WTC11 (cell line): Measurements from ENCODE around the gene CASQ2. TPM values are rescaled to one million over a fixed set of nuclear protein-coding genes. Genes with fewer than 3 reads are reported as not detected.

Experiments
- ATAC-seq: fragments of 200-7000 bp; cut with Tn5 transposase; 2 replicates; pipeline ENCODE4 v1.10.0; 2021; ENCODE audit warnings: mild to moderate bottlenecking, moderate library complexity
- CTCF ChIA-PET: fragments of 300-600 bp; sonication (Branson Sonifier 250); formaldehyde crosslinking; loops from one replicate; lab custom pipeline; 2021; ENCODE audit warnings: antibody characterized with exemption; lab: Charles Lee
- POLR2A ChIA-PET: fragments of 350-600 bp; sonication (Branson Sonifier 250); formaldehyde crosslinking; loops from one replicate; lab custom pipeline; 2021; ENCODE audit warnings: antibody characterized with exemption; lab: Charles Lee
- DNase-seq: peaks from one replicate; pipeline ENCODE4 v3.0.0; 2021; ENCODE audit warnings: low spot score
- H3K27ac Mint-ChIP-seq: 2 replicates; pipeline ENCODE4 v1.8.0; 2021; ENCODE audit warnings: mixed read lengths
- H3K27me3 Mint-ChIP-seq: 2 replicates; pipeline ENCODE4 v1.8.0; 2021; ENCODE audit warnings: low read depth, mild to moderate bottlenecking, moderate library complexity, mixed read lengths
- H3K36me3 Mint-ChIP-seq: 2 replicates; pipeline ENCODE4 v1.8.0; 2021; ENCODE audit warnings: mixed read lengths
- H3K4me1 Mint-ChIP-seq: 2 replicates; pipeline ENCODE4 v1.8.0; 2022; ENCODE audit warnings: mixed read lengths
- H3K4me3 Mint-ChIP-seq: 2 replicates; pipeline ENCODE4 v1.8.0; 2021; ENCODE audit warnings: mild to moderate bottlenecking, moderate library complexity, mixed read lengths
- H3K9me3 Mint-ChIP-seq: 2 replicates; pipeline ENCODE4 v1.8.0; 2021; ENCODE audit warnings: mixed read lengths
- EMX1 ChIP-seq: fragments of 250-450 bp; sonication (Bioruptor Pico); IDR thresholded peaks from 2 replicates; pipeline ENCODE4 v1.8.0; 2021; ENCODE audit warnings: mild to moderate bottlenecking
- ETV6 ChIP-seq: sonication (generic); formaldehyde crosslinking; IDR thresholded peaks from 2 replicates; pipeline ENCODE4 v1.8.1; 2022; ENCODE audit warnings: mild to moderate bottlenecking, missing genetic modification reagents
- FOXK1 ChIP-seq: sonication (generic); formaldehyde crosslinking; IDR thresholded peaks from 2 replicates; pipeline ENCODE4 v1.8.0; 2022; ENCODE audit warnings: mild to moderate bottlenecking, moderate library complexity, missing genetic modification reagents
- JAZF1 ChIP-seq: fragments of 250-450 bp; sonication (Bioruptor Pico); IDR thresholded peaks from 2 replicates; pipeline ENCODE4 v1.9.0; 2021; ENCODE audit warnings: moderate library complexity, mild to moderate bottlenecking, inconsistent platforms
- KAT7 ChIP-seq: sonication (generic); formaldehyde crosslinking; IDR thresholded peaks from 2 replicates; pipeline ENCODE4 v1.8.1; 2023; ENCODE audit warnings: missing genetic modification reagents, mild to moderate bottlenecking, borderline replicate concordance
- MXD4 ChIP-seq: fragments of 250-450 bp; sonication (Bioruptor Pico); IDR thresholded peaks from 2 replicates; pipeline ENCODE4 v1.8.0; 2021; ENCODE audit warnings: mild to moderate bottlenecking, moderate library complexity, borderline replicate concordance
- NFATC4 ChIP-seq: fragments of 250-450 bp; sonication (Bioruptor Pico); IDR thresholded peaks from 2 replicates; pipeline ENCODE4 v1.9.0; 2021; ENCODE audit warnings: mild to moderate bottlenecking
- OVOL2 ChIP-seq: fragments of 250-450 bp; sonication (Bioruptor Pico); IDR thresholded peaks from 2 replicates; pipeline ENCODE4 v1.9.0; 2021; ENCODE audit warnings: mild to moderate bottlenecking, borderline replicate concordance
- RELA ChIP-seq: sonication (generic); formaldehyde crosslinking; IDR thresholded peaks from 2 replicates; pipeline ENCODE4 v1.8.1; 2022; ENCODE audit warnings: missing genetic modification reagents, mild to moderate bottlenecking, borderline replicate concordance
- ZNF138 ChIP-seq: sonication (generic); formaldehyde crosslinking; conservative IDR thresholded peaks from 2 replicates; pipeline ENCODE4 v1.8.1; 2022; ENCODE audit warnings: mild to moderate bottlenecking, moderate library complexity, missing genetic modification reagents
- ZNF232 ChIP-seq: sonication (generic); formaldehyde crosslinking; IDR thresholded peaks from 2 replicates; pipeline ENCODE4 v1.8.0; 2022; ENCODE audit warnings: mild to moderate bottlenecking, missing genetic modification reagents
- ZNF263 ChIP-seq: sonication (generic); formaldehyde crosslinking; IDR thresholded peaks from 2 replicates; pipeline ENCODE4 v1.8.1; 2022; ENCODE audit warnings: low read depth, mild to moderate bottlenecking, moderate library complexity, missing genetic modification reagents
- total RNA-seq: library from RNA; stranded (reverse); gene quantifications from 3 replicates; pipeline ENCODE4 v1.2.3, GENCODE V29; 2021
- TF ChIP-seq, protein P1 (sequence below): fragments of 250-450 bp; sonication (Bioruptor Pico); IDR thresholded peaks from 2 replicates; pipeline ENCODE4 v2.1.2; 2022; ENCODE audit warnings: mild to moderate bottlenecking, moderate library complexity
- TF ChIP-seq, protein P2 (sequence below): sonication (generic); formaldehyde crosslinking; IDR thresholded peaks from 2 replicates; pipeline ENCODE4 v1.8.0; 2022; ENCODE audit warnings: mild to moderate bottlenecking, missing genetic modification reagents
- TF ChIP-seq, protein P3 (sequence below): sonication (generic); formaldehyde crosslinking; conservative IDR thresholded peaks from 2 replicates; pipeline ENCODE4 v1.8.1; 2023; ENCODE audit warnings: mild to moderate bottlenecking, low read depth, missing genetic modification reagents, moderate library complexity
- TF ChIP-seq, protein P4 (sequence below): sonication (generic); formaldehyde crosslinking; IDR thresholded peaks from 2 replicates; pipeline ENCODE4 v1.8.1; 2023; ENCODE audit warnings: mild to moderate bottlenecking, missing genetic modification reagents, moderate library complexity
- TF ChIP-seq, protein P5 (sequence below): sonication (generic); formaldehyde crosslinking; IDR thresholded peaks from 2 replicates; pipeline ENCODE4 v1.8.0; 2023; ENCODE audit warnings: mild to moderate bottlenecking, missing genetic modification reagents
- TF ChIP-seq, protein P6 (sequence below): fragments of 250-450 bp; sonication (Bioruptor Pico); IDR thresholded peaks from 2 replicates; pipeline ENCODE4 v1.9.0; 2021; ENCODE audit warnings: mild to moderate bottlenecking
- TF ChIP-seq, protein P7 (sequence below): fragments of 250-450 bp; sonication (Bioruptor Pico); IDR thresholded peaks from 2 replicates; pipeline ENCODE4 v1.9.0; 2021; ENCODE audit warnings: mild to moderate bottlenecking, borderline replicate concordance
- TF ChIP-seq, protein P8 (sequence below): sonication (generic); formaldehyde crosslinking; IDR thresholded peaks from 2 replicates; pipeline ENCODE4 v1.8.0; 2022; ENCODE audit warnings: mild to moderate bottlenecking, missing genetic modification reagents

The CASQ2 gene
- total RNA-seq, 1 experiment from 2014 or later, result not detected

DNA sequence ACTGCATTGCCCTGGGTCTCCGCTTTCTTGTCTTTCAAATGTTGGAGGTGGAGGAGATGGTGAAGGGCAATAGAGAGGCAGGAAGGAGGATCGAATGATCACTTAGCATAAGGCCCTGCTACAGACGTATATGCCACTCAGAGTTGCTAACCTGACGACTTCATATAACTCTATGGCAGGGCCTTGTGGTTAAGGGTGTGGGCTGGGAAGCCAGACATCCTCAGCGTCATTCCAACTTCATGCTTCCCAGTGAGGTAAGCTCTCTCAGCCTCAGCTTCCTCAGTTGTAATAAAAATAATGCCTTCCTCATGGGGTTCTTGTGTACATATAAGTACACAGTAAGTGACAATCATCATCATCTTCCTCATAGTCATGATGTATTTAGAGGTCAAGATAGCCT lies 54.6 kb downstream of the CASQ2 start:
- Mint-ChIP-seq H3K36me3 (no peaks in the 10 kb centered on the region), H3K9me3 (no peaks in the 10 kb centered on the region), H3K4me1 (peaks cover 23% of the 10 kb centered on the region), H3K27me3 (peaks cover 3% of the 10 kb centered on the region; the same call in 1 of the 2 replicates), H3K4me3 (no peak overlapping the region), H3K27ac (no peak overlapping the region)
- CTCF ChIA-PET, result interaction anchor here (1.0 to 7.4 kb wide), 8 partner anchors 9 to 307 kb away, joined by 3 to 88 read pairs (median 8); no protein-coding TSS in a partner anchor
- no peak for DNase-seq
- TF ChIP-seq KAT7 (no peak), ETV6 (CRISPR knock-in tag) (no peak), FOXK1 (no peak), ZNF232 (CRISPR knock-in tag) (no peak), JAZF1 (CRISPR knock-in tag) (no peak), NFATC4 (CRISPR knock-in tag) (no peak), EMX1 (CRISPR knock-in tag) (no peak), MXD4 (CRISPR knock-in tag) (no peak), ZNF263 (no peak), RELA (no peak), ZNF138 (CRISPR knock-in tag) (no peak), OVOL2 (no peak)
- TF ChIP-seq, protein P1, sequence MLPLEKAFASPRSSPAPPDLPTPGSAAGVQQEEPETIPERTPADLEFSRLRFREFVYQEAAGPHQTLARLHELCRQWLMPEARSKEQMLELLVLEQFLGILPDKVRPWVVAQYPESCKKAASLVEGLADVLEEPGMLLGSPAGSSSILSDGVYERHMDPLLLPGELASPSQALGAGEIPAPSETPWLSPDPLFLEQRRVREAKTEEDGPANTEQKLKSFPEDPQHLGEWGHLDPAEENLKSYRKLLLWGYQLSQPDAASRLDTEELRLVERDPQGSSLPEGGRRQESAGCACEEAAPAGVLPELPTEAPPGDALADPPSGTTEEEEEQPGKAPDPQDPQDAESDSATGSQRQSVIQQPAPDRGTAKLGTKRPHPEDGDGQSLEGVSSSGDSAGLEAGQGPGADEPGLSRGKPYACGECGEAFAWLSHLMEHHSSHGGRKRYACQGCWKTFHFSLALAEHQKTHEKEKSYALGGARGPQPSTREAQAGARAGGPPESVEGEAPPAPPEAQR (CRISPR knock-in tag), result no peak
- TF ChIP-seq, protein P2, sequence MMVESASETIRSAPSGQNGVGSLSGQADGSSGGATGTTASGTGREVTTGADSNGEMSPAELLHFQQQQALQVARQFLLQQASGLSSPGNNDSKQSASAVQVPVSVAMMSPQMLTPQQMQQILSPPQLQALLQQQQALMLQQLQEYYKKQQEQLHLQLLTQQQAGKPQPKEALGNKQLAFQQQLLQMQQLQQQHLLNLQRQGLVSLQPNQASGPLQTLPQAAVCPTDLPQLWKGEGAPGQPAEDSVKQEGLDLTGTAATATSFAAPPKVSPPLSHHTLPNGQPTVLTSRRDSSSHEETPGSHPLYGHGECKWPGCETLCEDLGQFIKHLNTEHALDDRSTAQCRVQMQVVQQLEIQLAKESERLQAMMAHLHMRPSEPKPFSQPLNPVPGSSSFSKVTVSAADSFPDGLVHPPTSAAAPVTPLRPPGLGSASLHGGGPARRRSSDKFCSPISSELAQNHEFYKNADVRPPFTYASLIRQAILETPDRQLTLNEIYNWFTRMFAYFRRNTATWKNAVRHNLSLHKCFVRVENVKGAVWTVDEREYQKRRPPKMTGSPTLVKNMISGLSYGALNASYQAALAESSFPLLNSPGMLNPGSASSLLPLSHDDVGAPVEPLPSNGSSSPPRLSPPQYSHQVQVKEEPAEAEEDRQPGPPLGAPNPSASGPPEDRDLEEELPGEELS (CRISPR knock-in tag), result no peak
- TF ChIP-seq, protein P3, sequence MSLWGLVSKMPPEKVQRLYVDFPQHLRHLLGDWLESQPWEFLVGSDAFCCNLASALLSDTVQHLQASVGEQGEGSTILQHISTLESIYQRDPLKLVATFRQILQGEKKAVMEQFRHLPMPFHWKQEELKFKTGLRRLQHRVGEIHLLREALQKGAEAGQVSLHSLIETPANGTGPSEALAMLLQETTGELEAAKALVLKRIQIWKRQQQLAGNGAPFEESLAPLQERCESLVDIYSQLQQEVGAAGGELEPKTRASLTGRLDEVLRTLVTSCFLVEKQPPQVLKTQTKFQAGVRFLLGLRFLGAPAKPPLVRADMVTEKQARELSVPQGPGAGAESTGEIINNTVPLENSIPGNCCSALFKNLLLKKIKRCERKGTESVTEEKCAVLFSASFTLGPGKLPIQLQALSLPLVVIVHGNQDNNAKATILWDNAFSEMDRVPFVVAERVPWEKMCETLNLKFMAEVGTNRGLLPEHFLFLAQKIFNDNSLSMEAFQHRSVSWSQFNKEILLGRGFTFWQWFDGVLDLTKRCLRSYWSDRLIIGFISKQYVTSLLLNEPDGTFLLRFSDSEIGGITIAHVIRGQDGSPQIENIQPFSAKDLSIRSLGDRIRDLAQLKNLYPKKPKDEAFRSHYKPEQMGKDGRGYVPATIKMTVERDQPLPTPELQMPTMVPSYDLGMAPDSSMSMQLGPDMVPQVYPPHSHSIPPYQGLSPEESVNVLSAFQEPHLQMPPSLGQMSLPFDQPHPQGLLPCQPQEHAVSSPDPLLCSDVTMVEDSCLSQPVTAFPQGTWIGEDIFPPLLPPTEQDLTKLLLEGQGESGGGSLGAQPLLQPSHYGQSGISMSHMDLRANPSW (CRISPR knock-in tag), result no peak
- TF ChIP-seq, protein P4, sequence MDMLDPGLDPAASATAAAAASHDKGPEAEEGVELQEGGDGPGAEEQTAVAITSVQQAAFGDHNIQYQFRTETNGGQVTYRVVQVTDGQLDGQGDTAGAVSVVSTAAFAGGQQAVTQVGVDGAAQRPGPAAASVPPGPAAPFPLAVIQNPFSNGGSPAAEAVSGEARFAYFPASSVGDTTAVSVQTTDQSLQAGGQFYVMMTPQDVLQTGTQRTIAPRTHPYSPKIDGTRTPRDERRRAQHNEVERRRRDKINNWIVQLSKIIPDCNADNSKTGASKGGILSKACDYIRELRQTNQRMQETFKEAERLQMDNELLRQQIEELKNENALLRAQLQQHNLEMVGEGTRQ (CRISPR knock-in tag), result no peak
- TF ChIP-seq, protein P5, sequence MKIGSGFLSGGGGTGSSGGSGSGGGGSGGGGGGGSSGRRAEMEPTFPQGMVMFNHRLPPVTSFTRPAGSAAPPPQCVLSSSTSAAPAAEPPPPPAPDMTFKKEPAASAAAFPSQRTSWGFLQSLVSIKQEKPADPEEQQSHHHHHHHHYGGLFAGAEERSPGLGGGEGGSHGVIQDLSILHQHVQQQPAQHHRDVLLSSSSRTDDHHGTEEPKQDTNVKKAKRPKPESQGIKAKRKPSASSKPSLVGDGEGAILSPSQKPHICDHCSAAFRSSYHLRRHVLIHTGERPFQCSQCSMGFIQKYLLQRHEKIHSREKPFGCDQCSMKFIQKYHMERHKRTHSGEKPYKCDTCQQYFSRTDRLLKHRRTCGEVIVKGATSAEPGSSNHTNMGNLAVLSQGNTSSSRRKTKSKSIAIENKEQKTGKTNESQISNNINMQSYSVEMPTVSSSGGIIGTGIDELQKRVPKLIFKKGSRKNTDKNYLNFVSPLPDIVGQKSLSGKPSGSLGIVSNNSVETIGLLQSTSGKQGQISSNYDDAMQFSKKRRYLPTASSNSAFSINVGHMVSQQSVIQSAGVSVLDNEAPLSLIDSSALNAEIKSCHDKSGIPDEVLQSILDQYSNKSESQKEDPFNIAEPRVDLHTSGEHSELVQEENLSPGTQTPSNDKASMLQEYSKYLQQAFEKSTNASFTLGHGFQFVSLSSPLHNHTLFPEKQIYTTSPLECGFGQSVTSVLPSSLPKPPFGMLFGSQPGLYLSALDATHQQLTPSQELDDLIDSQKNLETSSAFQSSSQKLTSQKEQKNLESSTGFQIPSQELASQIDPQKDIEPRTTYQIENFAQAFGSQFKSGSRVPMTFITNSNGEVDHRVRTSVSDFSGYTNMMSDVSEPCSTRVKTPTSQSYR (CRISPR knock-in tag), result no peak
- TF ChIP-seq, protein P6, sequence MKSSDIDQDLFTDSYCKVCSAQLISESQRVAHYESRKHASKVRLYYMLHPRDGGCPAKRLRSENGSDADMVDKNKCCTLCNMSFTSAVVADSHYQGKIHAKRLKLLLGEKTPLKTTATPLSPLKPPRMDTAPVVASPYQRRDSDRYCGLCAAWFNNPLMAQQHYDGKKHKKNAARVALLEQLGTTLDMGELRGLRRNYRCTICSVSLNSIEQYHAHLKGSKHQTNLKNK (CRISPR knock-in tag), result no peak
- TF ChIP-seq, protein P7, sequence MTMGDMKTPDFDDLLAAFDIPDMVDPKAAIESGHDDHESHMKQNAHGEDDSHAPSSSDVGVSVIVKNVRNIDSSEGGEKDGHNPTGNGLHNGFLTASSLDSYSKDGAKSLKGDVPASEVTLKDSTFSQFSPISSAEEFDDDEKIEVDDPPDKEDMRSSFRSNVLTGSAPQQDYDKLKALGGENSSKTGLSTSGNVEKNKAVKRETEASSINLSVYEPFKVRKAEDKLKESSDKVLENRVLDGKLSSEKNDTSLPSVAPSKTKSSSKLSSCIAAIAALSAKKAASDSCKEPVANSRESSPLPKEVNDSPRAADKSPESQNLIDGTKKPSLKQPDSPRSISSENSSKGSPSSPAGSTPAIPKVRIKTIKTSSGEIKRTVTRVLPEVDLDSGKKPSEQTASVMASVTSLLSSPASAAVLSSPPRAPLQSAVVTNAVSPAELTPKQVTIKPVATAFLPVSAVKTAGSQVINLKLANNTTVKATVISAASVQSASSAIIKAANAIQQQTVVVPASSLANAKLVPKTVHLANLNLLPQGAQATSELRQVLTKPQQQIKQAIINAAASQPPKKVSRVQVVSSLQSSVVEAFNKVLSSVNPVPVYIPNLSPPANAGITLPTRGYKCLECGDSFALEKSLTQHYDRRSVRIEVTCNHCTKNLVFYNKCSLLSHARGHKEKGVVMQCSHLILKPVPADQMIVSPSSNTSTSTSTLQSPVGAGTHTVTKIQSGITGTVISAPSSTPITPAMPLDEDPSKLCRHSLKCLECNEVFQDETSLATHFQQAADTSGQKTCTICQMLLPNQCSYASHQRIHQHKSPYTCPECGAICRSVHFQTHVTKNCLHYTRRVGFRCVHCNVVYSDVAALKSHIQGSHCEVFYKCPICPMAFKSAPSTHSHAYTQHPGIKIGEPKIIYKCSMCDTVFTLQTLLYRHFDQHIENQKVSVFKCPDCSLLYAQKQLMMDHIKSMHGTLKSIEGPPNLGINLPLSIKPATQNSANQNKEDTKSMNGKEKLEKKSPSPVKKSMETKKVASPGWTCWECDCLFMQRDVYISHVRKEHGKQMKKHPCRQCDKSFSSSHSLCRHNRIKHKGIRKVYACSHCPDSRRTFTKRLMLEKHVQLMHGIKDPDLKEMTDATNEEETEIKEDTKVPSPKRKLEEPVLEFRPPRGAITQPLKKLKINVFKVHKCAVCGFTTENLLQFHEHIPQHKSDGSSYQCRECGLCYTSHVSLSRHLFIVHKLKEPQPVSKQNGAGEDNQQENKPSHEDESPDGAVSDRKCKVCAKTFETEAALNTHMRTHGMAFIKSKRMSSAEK (CRISPR knock-in tag), result no peak
- TF ChIP-seq, protein P8, sequence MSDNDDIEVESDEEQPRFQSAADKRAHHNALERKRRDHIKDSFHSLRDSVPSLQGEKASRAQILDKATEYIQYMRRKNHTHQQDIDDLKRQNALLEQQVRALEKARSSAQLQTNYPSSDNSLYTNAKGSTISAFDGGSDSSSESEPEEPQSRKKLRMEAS (CRISPR knock-in tag), result no peak
- POLR2A ChIA-PET, result no interaction called here
- no peak for ATAC-seq
